ENCODE results near the gene SETD2.

The SETD2 gene

DNA sequence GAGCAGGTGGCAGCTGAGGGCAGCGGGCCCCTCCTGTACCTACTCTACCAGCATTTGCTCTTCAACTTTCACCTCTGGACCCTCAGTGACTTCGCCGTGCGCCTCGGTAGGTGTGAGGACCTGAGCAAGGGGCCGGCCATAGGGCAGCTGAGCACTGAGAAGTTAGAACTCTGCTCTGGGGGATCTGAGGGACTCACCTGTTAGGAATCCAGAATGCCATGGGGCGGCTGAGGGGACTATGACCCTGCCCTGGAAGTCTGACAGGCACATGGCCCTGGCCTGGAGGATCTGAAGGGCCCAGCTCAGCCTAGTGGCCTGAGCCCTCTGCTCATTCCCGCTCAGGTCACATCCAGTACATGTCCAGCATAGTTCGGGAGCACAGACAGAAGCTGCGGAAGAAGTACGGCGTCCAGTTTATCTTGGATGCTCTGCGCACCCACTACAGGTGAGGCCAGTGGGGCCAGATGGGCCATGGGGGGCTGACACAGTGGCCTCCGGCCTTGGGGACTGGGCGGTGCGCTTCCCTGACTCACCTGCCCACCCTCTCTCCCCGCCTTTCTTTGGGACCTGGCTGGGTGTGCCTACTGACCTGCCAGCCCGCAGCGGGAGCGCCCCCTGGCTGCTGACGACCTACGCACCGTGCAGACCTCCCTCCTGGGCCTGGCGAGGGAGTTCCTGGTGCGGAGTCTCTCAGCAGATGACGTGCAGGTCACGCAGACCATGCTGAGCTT is 165.6 kb downstream of the SETD2 start:
- DNase-seq (ENCODE audit: low read depth), result no peak

DNA sequence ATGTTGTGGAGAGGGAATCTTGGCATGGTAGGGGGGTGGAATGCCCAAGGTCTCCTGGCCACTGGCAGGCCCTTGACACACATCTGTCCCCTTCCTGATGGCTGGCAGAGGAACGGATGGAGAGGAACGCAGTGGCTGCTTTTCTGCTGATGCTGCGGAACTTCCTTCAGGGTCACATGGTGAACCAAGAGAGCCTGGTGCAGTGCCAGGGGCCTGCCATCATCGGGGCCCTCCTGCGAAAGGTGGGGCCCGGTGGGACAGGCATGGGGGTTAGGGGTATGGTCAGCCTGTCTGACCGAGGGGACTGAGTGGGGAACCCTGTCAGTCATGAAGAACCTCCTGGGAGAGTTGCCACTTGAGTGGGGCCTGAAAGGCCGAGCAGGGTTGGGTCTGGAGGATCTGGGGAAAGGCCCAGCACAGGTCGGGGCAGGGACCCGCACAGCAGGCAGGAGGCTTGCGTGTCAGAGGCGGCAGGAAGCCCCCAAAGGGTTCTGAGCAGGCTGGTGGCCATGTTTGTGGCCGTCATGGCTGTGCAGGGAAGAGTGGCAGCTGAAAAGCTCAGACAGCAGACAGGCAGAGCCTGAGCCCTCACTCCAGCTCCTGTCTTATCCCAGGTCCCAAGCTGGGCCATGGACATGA is 166.3 kb downstream of the SETD2 start:
- DNase-seq (ENCODE audit: low read depth), result no peak

DNA sequence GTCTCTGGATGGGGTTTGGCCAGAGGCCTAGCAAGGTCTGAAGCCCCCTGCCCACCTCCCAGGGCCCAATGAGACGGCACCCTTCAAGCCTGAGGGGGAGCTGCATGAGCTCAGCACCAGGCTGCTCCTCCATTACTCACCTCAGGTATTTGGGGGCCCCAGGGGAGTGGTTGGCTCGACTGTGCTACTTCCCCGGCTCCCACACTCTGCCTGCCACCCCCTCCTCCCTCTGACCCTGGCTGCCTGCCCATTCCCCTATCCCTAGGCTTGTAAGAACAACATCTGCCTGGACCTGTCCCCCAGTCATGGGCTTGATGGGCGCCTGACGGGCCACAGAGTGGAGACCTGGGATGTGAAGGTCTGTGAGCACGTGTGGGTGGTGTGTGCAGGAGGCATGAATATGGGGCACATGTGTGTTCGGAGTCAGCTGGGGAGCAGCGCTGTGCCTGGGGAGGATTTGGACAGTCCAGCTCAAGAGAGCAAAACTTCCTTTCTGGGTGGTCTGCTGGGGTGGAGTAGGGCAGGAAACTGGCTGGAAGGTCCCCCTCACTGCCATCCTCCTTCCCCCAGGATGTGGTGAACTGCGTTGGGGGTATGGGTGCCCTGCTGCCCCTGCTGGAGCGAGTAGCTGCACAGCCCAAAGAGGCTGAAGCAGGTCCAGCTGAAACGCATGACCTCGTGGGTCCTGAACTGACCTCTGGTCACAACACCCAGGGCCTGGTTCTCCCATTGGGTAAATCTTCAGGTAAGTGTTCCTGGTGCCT is 167.0 kb downstream of the SETD2 start:
- DNase-seq (ENCODE audit: low read depth), result no peak

GRCh38 chr3:46995901-46996562 is 167.9 kb downstream of the SETD2 start:
- DNase-seq (ENCODE audit: low read depth), result no peak

GRCh38 chr3:46994801-46995731 is 168.8 kb downstream of the SETD2 start:
- no peak for DNase-seq (ENCODE audit: low read depth)

- no peak for DNase-seq (ENCODE audit: low read depth)
These were observed 169.9 kb downstream of the SETD2 start for GRCh38 chr3:46993986-46994385.

DNA sequence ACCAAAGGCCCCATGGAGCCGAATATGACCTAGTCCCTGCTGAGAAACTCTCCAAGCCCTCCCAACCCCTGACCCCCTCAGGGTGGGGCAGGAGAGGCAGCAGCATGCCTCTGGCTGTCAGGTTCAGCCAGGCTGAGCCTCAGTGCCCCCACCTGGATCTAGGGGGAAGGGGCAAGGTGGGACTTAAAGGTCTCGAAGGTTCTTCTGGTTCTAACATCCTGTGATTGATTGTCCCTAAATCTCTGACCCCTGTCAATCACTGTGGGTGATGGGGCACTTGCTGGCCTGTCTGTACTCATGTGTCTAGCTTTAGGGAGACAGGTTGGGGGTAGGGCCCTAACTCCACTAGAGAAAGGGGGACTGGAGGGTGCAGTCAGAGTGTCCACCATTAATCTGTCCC is 170.6 kb downstream of the SETD2 start:
- no peak for DNase-seq (ENCODE audit: low read depth)

GRCh38 chr3:46992231-46992630 is 171.7 kb downstream of the SETD2 start:
- no peak for DNase-seq (ENCODE audit: low read depth)

- DNase-seq (ENCODE audit: low read depth), result no peak
These were observed 172.3 kb downstream of the SETD2 start for GRCh38 chr3:46991406-46992165.

- DNase-seq (ENCODE audit: low read depth), result no peak
These were observed 173.1 kb downstream of the SETD2 start for GRCh38 chr3:46990573-46991374.

DNA sequence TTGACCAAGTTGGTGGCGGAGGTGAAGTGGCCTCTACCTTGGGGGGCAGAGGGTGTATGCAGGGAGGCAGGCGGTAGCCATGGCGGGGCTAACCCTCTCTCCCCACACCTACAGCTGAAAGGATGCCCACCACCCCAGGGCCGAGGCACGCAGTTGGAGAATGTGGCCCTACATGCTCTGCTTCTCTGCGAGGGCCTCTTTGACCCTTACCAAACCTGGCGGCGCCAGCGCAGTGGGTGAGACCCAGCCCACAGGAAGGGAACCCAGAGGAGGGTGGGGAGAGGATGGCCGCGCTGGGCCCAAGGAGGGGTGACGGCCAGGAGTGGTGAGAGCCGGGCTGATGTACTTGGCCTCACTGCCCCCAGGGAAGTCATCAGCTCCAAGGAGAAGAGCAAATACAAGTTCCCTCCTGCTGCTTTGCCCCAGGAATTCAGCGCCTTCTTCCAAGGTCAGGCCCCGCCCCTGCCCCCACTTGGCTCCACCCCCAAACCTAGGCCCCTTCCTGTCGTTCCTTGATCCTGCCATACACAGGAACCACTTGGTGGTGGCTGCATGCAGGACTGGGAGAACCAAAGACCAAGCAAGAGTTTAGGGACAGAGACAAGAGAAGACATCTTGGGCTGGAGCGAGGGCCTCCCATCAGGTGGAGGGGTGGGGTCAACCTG is 174.6 kb downstream of the SETD2 start:
- DNase-seq (ENCODE audit: low read depth), result no peak

- no peak for DNase-seq (ENCODE audit: low read depth)
These were observed 175.3 kb downstream of the SETD2 start for GRCh38 chr3:46988616-46989015.

GRCh38 chr3:46987743-46988401 is 176.0 kb downstream of the SETD2 start:
- no peak for DNase-seq (ENCODE audit: low read depth)

DNA sequence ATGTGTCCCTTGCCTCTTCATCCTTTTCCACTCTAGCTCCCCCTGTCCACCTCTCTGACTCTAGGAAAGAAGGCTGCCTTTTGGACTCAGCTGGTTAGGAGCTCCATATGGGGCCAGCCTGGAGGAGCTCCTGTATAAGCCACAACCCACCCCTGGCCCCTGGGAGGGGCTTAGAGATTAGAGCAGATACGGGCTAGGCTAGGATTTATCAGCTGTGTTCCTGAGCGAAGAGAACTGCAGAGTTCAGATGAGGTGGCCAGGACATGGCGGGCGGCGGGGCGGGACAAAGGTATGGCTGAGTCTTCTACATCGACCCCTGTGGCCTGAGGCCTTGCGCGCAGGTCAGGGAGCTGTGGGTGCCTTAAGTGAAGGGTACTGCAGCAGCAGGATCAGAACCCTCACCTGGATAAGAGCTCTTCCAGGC is 176.6 kb downstream of the SETD2 start:
- DNase-seq (ENCODE audit: low read depth), result no peak

GRCh38 chr3:46986782-46987310 is 177.1 kb downstream of the SETD2 start:
- DNase-seq (ENCODE audit: low read depth), result no peak

DNA sequence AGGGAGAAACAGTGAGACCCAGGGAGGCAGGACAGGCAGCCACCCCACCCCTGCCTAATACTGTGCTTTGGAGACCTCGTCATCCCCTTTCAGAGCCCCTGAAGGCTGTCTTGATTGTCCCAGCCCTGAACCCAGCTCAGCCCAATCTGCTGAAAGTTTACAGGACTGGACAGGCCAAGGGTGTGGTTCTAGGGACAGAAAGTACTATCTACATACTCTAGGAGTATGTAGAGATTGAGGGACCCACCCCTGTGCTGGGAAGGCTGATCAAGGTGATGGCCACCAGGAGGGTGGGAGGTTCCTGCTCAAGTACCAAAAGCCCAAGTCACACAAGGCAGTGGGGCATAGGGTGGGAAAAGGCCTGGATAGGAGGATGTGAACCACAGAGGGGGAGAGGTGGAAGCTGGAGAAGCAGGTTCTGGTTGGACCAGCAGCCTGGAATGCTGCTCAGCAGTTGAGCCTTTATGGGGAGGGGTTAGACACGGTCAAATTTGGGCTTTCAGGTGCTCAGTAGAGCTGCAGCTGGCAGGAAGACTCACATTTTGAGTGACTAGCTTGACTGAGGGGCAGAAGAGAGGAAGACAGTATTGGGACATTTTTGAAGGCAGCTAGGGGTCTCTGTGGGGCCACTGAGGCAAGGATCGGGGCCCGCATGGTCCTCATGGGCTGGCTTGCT is 177.7 kb downstream of the SETD2 start:
- DNase-seq (ENCODE audit: low read depth), result no peak

DNA sequence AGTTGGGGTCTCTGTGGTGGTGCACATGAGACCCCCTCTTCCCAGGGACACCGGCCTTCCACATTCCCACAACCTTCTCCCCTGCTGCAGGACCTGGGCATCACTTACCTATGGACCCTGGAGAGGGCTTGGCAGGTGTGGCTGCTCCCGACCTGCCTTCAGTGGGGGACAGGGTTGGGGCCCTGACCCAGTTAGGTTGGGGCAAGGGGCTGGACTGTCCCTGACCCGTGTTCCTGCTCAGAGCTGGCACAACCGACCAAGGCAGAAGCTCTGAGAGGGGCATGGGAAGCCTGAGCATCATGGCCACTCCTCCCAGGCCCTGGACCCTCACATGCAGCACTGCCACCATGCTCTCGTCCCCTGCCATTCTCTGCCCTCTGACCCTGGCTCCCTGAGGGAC is 178.3 kb downstream of the SETD2 start:
- DNase-seq (ENCODE audit: low read depth), result no peak
